ENCODE results near the gene ITPRIP.

DNA sequence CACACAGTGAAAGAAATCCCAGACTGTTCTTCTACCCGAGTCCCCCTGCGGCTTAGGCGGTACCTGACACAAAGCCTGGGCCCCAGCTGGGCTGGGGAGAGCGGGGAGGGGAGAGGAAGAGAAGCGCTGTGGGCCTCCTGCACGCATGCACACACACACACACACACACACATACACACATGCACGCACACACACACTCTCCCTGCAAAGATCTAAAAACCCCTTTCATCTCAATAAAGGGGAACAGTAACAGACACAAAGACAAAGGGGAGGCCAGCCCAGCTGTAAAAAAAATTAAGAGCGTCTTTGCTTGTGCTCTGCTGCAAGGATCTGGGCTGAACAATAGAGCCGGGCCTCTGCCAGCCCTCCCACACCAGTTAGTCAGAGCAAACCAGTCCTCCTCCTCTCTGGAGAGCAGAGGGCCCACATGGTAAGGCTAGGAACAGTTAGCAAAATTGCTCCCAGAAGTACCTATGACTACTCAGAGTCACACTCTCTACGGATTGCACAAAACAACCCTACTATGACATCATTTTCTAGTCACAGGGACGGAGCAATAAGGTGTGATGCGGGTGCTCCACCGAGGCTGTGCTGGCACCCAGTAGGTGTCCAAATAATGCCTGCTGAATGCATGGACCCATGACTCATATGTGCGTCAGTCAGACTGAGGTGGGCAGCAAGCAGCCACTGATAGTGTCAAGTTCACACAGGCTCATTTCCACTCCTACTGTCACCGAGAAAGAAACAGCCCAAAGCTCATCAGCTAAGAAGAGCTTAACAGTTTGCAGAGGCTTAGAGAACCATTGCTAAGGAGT, 9.2 kb downstream of the ITPRIP start:
- no peak for TF ChIP-seq CTCF (IDR thresholded peaks at IDR 0.05)
- no peak for TF ChIP-seq POLR2A (IDR thresholded peaks at IDR 0.05)
- TF ChIP-seq EP300 (IDR thresholded peaks at IDR 0.05): no peak
